ENCODE results near the gene FAM110C.
"Not testable (repeated sequence)": the region's sequence is repeated elsewhere in the genome, so short reads cannot be mapped to it uniquely, and the experiment has no call there.

FAM110C gene

GRCh38 chr2:24107-24506 is 22.2 kb downstream of the FAM110C start:
- no peak for DNase-seq (ENCODE audit: low spot score)
- in situ Hi-C loops (cut with MboI; ENCODE audit: low sequenced_read_pairs, unreplicated experiment) = no loop called here
- TF ChIP-seq CTCF (IDR thresholded peaks at IDR 0.05; ENCODE audit: borderline replicate concordance, control extremely low read depth, extremely low read depth, insufficient read depth, missing control alignments) = no peak

DNA sequence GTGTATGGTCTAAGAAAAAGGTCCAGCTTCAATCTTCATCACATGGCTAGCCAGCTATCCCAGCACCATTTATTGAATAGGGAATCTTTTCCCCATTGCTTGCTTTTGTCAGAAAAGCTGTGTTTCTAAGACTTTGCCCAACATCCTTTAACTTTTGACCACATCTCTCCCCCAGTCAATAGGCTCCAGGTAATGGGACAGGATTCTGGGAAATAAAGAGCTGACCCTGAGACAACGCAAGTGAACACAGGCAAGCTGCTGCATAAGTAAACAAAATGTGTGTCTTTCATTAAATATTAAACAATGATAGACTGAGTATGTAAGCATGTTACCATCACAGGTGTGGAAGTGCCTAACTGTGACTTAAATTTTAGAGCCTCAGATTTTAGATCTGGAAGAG is 23.0 kb downstream of the FAM110C start:
- no peak for TF ChIP-seq CTCF (IDR thresholded peaks at IDR 0.05; ENCODE audit: borderline replicate concordance, control extremely low read depth, extremely low read depth, insufficient read depth, missing control alignments)
- no peak for DNase-seq (ENCODE audit: low spot score)
- in situ Hi-C loops (cut with MboI; ENCODE audit: low sequenced_read_pairs, unreplicated experiment) = no loop called here

GRCh38 chr2:22244-22643 is 24.1 kb downstream of the FAM110C start:
- in situ Hi-C loops (cut with MboI; ENCODE audit: low sequenced_read_pairs, unreplicated experiment); DNase-seq (ENCODE audit: low spot score): not testable (repeated sequence)

- in situ Hi-C loops (cut with MboI; ENCODE audit: low sequenced_read_pairs, unreplicated experiment); DNase-seq (ENCODE audit: low spot score): not testable (repeated sequence)
These were observed 26.0 kb downstream of the FAM110C start for GRCh38 chr2:20259-20658.

DNA sequence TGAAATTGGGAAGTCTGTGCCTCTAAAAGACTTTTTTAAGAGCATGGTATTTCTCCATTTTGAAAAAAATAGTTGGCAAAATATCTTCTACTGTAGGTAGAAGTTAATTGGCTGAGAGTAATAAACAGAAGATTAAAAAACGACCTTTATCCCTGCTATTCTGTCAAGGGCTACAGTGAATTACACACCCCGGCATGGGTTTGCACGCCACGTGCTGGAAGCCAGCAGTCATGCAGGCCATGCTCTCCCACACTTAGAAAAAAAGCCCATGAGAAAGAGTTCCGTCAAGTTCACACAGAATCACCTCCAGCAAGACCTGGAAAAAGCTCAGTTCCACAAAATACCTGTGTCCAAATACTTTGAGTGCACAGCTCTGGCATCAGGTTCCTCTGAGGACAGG is 26.8 kb downstream of the FAM110C start:
- in situ Hi-C loops (cut with MboI; ENCODE audit: low sequenced_read_pairs, unreplicated experiment) = no loop called here
- no peak for DNase-seq (ENCODE audit: low spot score)
- no peak for TF ChIP-seq CTCF (IDR thresholded peaks at IDR 0.05; ENCODE audit: borderline replicate concordance, control extremely low read depth, extremely low read depth, insufficient read depth, missing control alignments)

DNA sequence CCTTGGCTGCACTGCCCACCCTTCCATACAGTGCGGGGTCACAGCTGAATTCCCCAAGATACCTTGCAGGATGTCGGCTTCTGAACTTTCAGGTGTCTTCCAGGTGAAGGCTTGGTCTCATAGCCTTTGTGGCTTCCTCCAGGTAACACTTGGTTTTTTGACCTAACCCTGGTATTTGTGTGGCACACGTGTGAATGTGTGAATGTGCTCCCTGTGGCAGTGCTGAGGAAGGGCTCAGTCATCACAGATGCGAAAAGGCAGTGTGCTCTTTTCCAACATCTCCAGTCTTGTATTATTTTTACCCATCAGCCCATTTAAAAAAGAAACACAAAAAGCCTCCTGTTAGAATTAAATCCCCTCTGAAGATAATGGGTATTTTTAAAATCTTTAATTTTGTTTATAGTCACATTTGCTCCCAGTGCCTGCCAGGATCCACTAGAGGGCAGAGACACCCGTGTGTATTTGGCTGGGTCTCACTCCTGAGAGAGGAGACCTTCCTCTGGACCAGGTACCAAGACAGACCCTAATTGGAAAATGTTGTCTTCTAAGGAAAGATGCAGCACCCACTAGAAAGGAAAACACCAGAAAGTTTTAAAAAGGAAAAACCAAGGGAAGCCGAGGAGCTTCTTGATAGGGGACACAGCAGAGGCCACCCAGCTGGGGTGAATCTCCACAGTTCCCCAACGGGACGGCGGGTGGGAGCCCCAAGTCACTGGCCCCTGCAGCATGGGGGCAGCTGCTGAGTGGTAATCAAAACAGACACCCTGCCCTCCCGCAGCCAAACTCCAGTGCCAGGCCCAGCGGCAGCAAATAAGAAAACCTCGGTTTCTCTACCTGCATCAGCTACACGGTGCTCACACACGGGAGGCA is 27.7 kb downstream of the FAM110C start:
- in situ Hi-C loops (cut with MboI; ENCODE audit: low sequenced_read_pairs, unreplicated experiment) = no loop called here
- DNase-seq (ENCODE audit: low spot score) = no peak
- peak; percentile 17 for TF ChIP-seq CTCF (IDR thresholded peaks at IDR 0.05; ENCODE audit: borderline replicate concordance, control extremely low read depth, extremely low read depth, insufficient read depth, missing control alignments)

DNA sequence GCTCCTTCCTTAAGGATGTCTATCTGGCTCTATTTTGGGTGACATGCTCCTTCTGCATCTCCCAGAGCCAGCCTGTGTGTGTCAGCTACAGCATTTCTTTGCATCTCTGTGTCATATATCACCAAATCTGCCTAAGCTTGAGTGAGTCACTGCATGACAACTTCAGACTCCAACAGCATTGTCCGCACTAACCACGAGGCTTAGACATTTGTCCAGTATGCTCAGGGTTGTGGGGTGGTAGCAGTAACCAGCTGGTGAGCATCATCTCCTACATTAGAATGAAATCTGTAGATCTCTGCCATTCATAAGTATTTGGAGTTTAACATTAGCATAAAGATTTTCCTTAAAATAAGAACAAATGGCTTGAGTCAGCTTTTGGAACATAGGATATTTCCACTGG is 30.4 kb downstream of the FAM110C start:
- DNase-seq (ENCODE audit: low spot score); in situ Hi-C loops (cut with MboI; ENCODE audit: low sequenced_read_pairs, unreplicated experiment): not testable (repeated sequence)

DNA sequence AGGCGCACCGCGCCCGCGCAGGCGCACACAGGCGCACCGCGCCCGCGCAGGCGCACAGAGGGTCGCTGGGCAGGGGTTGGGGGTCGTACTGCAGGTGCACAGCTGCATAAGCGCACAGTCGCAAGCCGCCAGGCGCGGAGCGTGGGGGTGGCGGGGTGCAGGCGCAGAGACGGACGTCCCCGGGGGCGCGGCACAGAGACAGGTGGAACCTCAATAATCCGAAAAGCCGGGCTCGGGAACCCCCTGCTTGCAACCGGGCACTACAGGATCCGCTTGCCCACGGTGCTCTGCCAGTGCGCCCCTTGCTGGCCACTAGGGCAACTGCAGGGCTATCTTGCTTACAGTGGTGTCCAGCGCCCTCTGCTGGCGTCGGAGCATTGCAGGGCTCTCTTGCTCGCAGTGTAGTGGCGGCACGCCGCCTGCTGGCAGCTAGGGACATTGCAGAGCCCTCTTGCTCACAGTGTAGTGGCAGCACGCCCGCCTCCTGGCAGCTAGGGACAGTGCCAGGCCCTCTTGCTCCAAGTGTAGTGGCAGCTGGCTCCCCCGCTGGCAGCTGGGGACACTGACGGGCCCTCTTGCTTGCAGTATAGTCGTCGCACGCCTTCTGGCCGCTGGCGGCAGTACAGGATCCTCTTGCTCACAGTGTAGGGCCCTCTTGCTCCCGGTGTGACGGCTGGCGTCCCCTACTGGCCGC is 34.9 kb downstream of the FAM110C start:
- in situ Hi-C loops (cut with MboI; ENCODE audit: low sequenced_read_pairs, unreplicated experiment) = no loop called here

More for the DNA sequence above, 34.9 kb downstream of the FAM110C start:
- TF ChIP-seq CTCF (IDR thresholded peaks at IDR 0.05; ENCODE audit: borderline replicate concordance, control extremely low read depth, extremely low read depth, insufficient read depth, missing control alignments) = peak; percentile 16
- no peak for DNase-seq (ENCODE audit: low spot score)
